SK-N-SH treated with all-trans-retinoic acid at 6 μM for 48 hours (cell line): ENCODE results near the gene TCAP.

ENCODE experiments used
- ATAC-seq: fragments of 200-7000 bp; cut with Tn5 transposase; 3 replicates; pipeline ENCODE4 v1.9.1; 2020; ENCODE audit warnings: mild to moderate bottlenecking, moderate library complexity
- ARNTL ChIP-seq: fragments of 450-650 bp; formaldehyde crosslinking; IDR thresholded peaks from 2 replicates; pipeline ENCODE4 v1.5.0; 2020; ENCODE audit warnings: low read depth, mild to moderate bottlenecking, moderate library complexity, borderline replicate concordance
- BACH2 ChIP-seq: fragments of 250-450 bp; sonication (Bioruptor Pico); IDR thresholded peaks from 2 replicates; pipeline ENCODE4 v1.9.0; 2021; ENCODE audit warnings: mild to moderate bottlenecking, borderline replicate concordance
- CSDC2 ChIP-seq: fragments of 250-450 bp; sonication (Bioruptor Pico); IDR thresholded peaks from 2 replicates; pipeline ENCODE4 v1.5.0; 2020; ENCODE audit warnings: mild to moderate bottlenecking, moderate library complexity
- ESRRG ChIP-seq: fragments of 250-450 bp; sonication (Bioruptor Pico); IDR thresholded peaks from 2 replicates; pipeline ENCODE4 v1.6.1; 2021; ENCODE audit warnings: mild to moderate bottlenecking
- OSR1 ChIP-seq: fragments of 250-450 bp; sonication (Bioruptor Pico); IDR thresholded peaks from 2 replicates; pipeline ENCODE4 v1.8.0; 2022; ENCODE audit warnings: moderate library complexity, mild to moderate bottlenecking, inconsistent platforms
- PATZ1 ChIP-seq: fragments of 250-450 bp; sonication (Bioruptor Pico); IDR thresholded peaks from 2 replicates; pipeline ENCODE4 v1.8.0; 2020; ENCODE audit warnings: mild to moderate bottlenecking, moderate library complexity, borderline replicate concordance
- PPARA ChIP-seq: fragments of 250-450 bp; sonication (Bioruptor Pico); IDR thresholded peaks from 2 replicates; pipeline ENCODE4 v1.5.0; 2020; ENCODE audit warnings: mild to moderate bottlenecking, borderline replicate concordance
- RARB ChIP-seq: fragments of 250-450 bp; sonication (Bioruptor Pico); IDR thresholded peaks from 2 replicates; pipeline ENCODE4 v1.8.0; 2021; ENCODE audit warnings: mild to moderate bottlenecking, moderate library complexity
- SNAI2 ChIP-seq: fragments of 250-450 bp; sonication (Bioruptor Pico); IDR thresholded peaks from 2 replicates; pipeline ENCODE4 v1.5.0; 2020; ENCODE audit warnings: mild to moderate bottlenecking, moderate library complexity
- TCF4 ChIP-seq: fragments of 250-450 bp; sonication (Bioruptor Pico); IDR thresholded peaks from 2 replicates; pipeline ENCODE4 v1.8.0; 2021; ENCODE audit warnings: mild to moderate bottlenecking, moderate library complexity, borderline replicate concordance
- TOX ChIP-seq: fragments of 250-450 bp; sonication (Bioruptor Pico); IDR thresholded peaks from 2 replicates; pipeline ENCODE4 v1.8.0; 2021; ENCODE audit warnings: mild to moderate bottlenecking, moderate library complexity, borderline replicate concordance
- ZC3H10 ChIP-seq: fragments of 250-450 bp; sonication (Bioruptor Pico); IDR thresholded peaks from 2 replicates; pipeline ENCODE4 v1.5.1; 2021; ENCODE audit warnings: mild to moderate bottlenecking, moderate library complexity
- ZFP3 ChIP-seq: fragments of 250-450 bp; sonication (Bioruptor Pico); IDR thresholded peaks from 2 replicates; pipeline ENCODE4 v1.5.0; 2020; ENCODE audit warnings: mild to moderate bottlenecking, moderate library complexity
- ZFP30 ChIP-seq: fragments of 450-650 bp; formaldehyde crosslinking; IDR thresholded peaks from 2 replicates; pipeline ENCODE4 v1.5.0; 2022; ENCODE audit warnings: mild to moderate bottlenecking, moderate library complexity
- ZNF565 ChIP-seq: fragments of 450-650 bp; formaldehyde crosslinking; conservative IDR thresholded peaks from 2 replicates; pipeline ENCODE4 v1.5.0; 2020; ENCODE audit warnings: low read depth, mild to moderate bottlenecking, moderate library complexity
- ZNF70 ChIP-seq: fragments of 450-650 bp; formaldehyde crosslinking; IDR thresholded peaks from 2 replicates; pipeline ENCODE4 v1.5.0; 2020; ENCODE audit warnings: mild to moderate bottlenecking, moderate library complexity
- ZNF8 ChIP-seq: fragments of 450-650 bp; formaldehyde crosslinking; IDR thresholded peaks from 2 replicates; pipeline ENCODE4 v1.5.0; 2020; ENCODE audit warnings: mild to moderate bottlenecking, moderate library complexity
- TF ChIP-seq, protein P1 (sequence below): fragments of 250-450 bp; sonication (Bioruptor Pico); IDR thresholded peaks from 2 replicates; pipeline ENCODE4 v1.5.1; 2020; ENCODE audit warnings: low read depth, mild to moderate bottlenecking, moderate library complexity
- TF ChIP-seq, protein P2 (sequence below): fragments of 250-450 bp; sonication (Bioruptor Pico); IDR thresholded peaks from 2 replicates; pipeline ENCODE4 v1.5.1; 2021; ENCODE audit warnings: mild to moderate bottlenecking, moderate library complexity
- TF ChIP-seq, protein P3 (sequence below): fragments of 250-450 bp; sonication (Bioruptor Pico); IDR thresholded peaks from 2 replicates; pipeline ENCODE4 v1.8.0; 2021; ENCODE audit warnings: low read depth, mild to moderate bottlenecking, moderate library complexity, borderline replicate concordance

Gene TCAP

GRCh38 chr17:39675390-39676082 is 10.4 kb downstream of the TCAP start:
- TF ChIP-seq ZFP30 (no peak), RARB (CRISPR knock-in tag) (no peak), ZNF565 (CRISPR knock-in tag) (no peak), SNAI2 (no peak), PPARA (CRISPR knock-in tag) (no peak), CSDC2 (no peak), ZNF70 (no peak), ARNTL (CRISPR knock-in tag) (no peak), ZNF8 (no peak), TCF4 (CRISPR knock-in tag) (no peak), BACH2 (CRISPR knock-in tag) (no peak), ESRRG (CRISPR knock-in tag) (no peak)
- TF ChIP-seq, protein P1, sequence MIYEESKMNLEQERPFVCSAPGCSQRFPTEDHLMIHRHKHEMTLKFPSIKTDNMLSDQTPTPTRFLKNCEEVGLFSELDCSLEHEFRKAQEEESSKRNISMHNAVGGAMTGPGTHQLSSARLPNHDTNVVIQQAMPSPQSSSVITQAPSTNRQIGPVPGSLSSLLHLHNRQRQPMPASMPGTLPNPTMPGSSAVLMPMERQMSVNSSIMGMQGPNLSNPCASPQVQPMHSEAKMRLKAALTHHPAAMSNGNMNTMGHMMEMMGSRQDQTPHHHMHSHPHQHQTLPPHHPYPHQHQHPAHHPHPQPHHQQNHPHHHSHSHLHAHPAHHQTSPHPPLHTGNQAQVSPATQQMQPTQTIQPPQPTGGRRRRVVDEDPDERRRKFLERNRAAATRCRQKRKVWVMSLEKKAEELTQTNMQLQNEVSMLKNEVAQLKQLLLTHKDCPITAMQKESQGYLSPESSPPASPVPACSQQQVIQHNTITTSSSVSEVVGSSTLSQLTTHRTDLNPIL (CRISPR knock-in tag), result no peak
- TF ChIP-seq, protein P2, sequence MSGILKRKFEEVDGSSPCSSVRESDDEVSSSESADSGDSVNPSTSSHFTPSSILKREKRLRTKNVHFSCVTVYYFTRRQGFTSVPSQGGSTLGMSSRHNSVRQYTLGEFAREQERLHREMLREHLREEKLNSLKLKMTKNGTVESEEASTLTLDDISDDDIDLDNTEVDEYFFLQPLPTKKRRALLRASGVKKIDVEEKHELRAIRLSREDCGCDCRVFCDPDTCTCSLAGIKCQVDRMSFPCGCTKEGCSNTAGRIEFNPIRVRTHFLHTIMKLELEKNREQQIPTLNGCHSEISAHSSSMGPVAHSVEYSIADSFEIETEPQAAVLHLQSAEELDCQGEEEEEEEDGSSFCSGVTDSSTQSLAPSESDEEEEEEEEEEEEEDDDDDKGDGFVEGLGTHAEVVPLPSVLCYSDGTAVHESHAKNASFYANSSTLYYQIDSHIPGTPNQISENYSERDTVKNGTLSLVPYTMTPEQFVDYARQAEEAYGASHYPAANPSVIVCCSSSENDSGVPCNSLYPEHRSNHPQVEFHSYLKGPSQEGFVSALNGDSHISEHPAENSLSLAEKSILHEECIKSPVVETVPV (CRISPR knock-in tag), result no peak
- no peak for ATAC-seq

DNA sequence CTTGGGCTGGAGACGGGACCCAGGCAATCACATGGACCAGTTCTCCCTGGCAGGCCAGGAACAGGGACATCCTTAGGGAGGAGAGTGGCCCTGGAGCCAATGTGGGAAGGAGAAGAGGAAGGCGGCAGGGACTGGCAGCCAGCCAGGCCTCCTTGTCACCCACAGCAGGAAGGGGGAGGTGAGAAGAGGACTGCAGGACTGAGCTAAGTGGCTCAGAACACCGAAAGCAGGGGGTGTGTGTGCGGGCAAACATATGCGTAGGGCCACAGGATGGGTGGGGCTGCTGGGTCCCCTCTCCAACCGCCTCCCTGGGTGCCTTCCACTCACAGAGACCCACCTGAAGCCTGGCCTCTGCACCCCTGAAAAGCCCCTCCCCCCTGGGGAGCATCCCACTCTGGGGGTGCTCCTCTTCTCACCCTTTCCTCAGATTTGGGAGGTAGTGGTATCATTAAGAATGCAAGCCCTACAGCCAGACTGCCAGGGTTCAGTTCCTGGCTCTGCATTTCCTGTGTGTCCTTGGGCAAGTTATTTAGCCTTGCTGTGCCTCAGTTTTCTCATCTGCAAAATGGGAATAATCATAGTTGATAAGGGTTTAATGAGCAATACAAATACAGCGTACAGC is 11.2 kb downstream of the TCAP start:
- ATAC-seq, result no peak
- TF ChIP-seq OSR1 (no peak), BACH2 (CRISPR knock-in tag) (no peak), ZNF70 (no peak), RARB (CRISPR knock-in tag) (no peak), ZNF8 (no peak)

DNA sequence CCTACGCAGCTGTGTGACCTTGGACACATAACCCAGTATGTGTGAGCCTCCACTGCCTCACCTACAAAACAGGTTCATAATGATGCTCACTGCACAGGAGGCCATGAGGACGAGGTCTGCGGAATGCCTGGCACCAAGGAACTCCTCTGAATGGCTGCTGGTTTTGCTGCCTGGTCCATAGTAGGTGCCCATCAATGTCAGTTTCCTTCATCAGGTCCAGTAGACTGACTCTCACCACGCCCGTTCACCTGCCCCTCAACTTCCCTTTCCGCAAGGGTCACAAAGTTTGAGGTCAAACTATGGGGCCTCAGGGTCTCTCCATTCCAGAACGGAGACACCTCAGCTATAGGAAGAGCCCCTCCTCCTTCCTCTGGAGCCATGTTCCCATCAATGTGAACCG is 11.9 kb downstream of the TCAP start:
- no peak for TF ChIP-seq ZNF70
- ATAC-seq, result no peak

DNA sequence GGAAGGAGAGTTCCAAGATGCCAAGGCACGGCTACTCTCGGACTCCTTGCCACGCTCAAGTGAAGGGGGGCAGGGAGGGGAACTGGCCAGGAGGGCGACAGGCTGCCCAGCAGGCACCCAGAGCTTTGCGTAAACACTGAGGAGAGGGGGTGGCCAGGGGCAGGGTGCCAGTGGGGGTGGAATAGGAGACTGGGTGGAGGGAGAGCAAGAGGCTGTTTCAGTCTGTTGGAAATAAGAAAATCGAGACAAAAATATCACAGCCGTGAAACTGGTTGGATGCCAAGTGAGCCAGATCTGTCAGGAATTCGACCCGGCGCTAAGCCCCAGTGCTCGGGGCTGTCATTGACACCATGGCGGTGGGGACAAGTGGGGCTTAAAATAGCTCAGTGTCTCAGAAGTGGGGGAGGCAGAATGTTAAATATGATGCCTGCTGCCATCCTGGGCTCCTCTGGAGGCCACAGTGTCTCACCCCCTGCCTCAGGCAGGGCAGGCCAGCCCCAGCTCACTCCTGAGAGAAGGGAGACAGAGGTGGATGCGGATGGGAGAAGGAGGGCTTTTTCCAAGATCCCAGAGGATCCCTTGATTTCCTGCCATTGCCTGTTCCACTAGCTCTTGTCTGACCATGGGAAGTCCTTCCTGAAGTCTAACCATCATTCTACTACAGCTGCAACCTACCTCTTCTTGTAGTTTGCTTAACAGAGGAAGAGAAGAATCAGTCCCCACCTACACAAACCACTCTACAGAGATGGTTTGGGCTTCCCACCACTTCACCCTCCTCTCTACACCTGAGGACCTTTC is 12.6 kb downstream of the TCAP start:
- TF ChIP-seq, protein P3, sequence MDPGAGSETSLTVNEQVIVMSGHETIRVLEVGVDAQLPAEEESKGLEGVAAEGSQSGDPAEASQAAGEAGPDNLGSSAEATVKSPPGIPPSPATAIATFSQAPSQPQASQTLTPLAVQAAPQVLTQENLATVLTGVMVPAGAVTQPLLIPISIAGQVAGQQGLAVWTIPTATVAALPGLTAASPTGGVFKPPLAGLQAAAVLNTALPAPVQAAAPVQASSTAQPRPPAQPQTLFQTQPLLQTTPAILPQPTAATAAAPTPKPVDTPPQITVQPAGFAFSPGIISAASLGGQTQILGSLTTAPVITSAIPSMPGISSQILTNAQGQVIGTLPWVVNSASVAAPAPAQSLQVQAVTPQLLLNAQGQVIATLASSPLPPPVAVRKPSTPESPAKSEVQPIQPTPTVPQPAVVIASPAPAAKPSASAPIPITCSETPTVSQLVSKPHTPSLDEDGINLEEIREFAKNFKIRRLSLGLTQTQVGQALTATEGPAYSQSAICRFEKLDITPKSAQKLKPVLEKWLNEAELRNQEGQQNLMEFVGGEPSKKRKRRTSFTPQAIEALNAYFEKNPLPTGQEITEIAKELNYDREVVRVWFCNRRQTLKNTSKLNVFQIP (CRISPR knock-in tag), result no peak
- TF ChIP-seq OSR1 (no peak), ZC3H10 (CRISPR knock-in tag) (no peak), ZNF70 (no peak), ZFP3 (CRISPR knock-in tag) (no peak), PATZ1 (CRISPR knock-in tag) (no peak), ZFP30 (no peak), TOX (CRISPR knock-in tag) (no peak)
- ATAC-seq, result no peak
